ENCODE measurements around the gene VN1R4. TPM values are rescaled to one million over a fixed set of nuclear protein-coding genes. Genes with fewer than 3 reads are reported as not detected.

Gene VN1R4
- total RNA-seq, 1 experiment from 2014 or later = not detected

GRCh38 chr19:53275480-53275879 lies 8.0 kb upstream of the VN1R4 start:
- no peak overlapping the region for H2AFZ ChIP-seq (ENCODE audit: low read depth, low read length, poor library complexity, severe bottlenecking)
- H3K4me1 ChIP-seq (ENCODE audit: control insufficient read depth in 1 of 2, insufficient read depth in 2 of 2, low read length in 2 of 2) = no peaks in the 10 kb centered on the region
- H3K9ac ChIP-seq (ENCODE audit: low read length) = no peak overlapping the region
- H3K79me2 ChIP-seq (ENCODE audit: insufficient read depth, low read length) = no peaks in the 10 kb centered on the region
- no peaks in the 10 kb centered on the region for H4K20me1 ChIP-seq (ENCODE audit: insufficient read depth)
- peaks cover 0 to 4% of the 10 kb centered on the region in 2 experiments; a peak in 2 of 4 replicates for H3K9me3 ChIP-seq (ENCODE audit: control insufficient read depth in 1 of 2, insufficient read depth in 1 of 2, low read depth in 1 of 2, low read length in 2 of 2)
- no peaks in the 10 kb centered on the region for H3K27me3 ChIP-seq (ENCODE audit: insufficient read depth, low read length)
- no peak for DNase-seq (ENCODE audit: low read depth, low spot score)
- ATAC-seq = no peak
- H3K4me2 ChIP-seq (ENCODE audit: low read length) = no peak overlapping the region
- BruUV-seq (replicated peaks) = no TSS peak
- RAD21 ChIA-PET (ENCODE audit: low non-redundant PET in 1 of 2, low total read pairs in 2 of 2, uncharacterized antibody in 2 of 2, unreplicated experiment in 2 of 2) = no interaction called here
- intact Hi-C loops (cut with micrococcal nuclease) = no loop called here
- H3K36me3 ChIP-seq (ENCODE audit: control insufficient read depth in 1 of 2, insufficient read depth in 2 of 2, low read length in 2 of 2) = no peaks in the 10 kb centered on the region
- H3K9me2 ChIP-seq (ENCODE audit: insufficient read depth) = no peaks in the 10 kb centered on the region
- no peak overlapping the region for H3K4me3 ChIP-seq (replicated peaks in 1 of 2; ENCODE audit: low read depth in 1 of 2, low read length in 2 of 2)
- no peak overlapping the region for H3K27ac ChIP-seq (ENCODE audit: low read depth, low read length)
- TF ChIP-seq SRF (IDR thresholded peaks at IDR 0.05; ENCODE audit: low read depth) = no peak
- TF ChIP-seq, protein P1, sequence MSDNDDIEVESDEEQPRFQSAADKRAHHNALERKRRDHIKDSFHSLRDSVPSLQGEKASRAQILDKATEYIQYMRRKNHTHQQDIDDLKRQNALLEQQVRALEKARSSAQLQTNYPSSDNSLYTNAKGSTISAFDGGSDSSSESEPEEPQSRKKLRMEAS (IDR thresholded peaks at IDR 0.05) = no peak
- TF ChIP-seq CBX3 (IDR thresholded peaks at IDR 0.05; ENCODE audit: low read depth) = no peak
- TF ChIP-seq ZNF274 (IDR thresholded peaks at IDR 0.05; ENCODE audit: low read depth, low read length) = no peak
- no peak for TF ChIP-seq CEBPB (IDR thresholded peaks at IDR 0.05; ENCODE audit: low read depth)
- no peak for TF ChIP-seq ZFX (IDR thresholded peaks at IDR 0.05)
- no peak for TF ChIP-seq EZH2 (IDR thresholded peaks at IDR 0.05)
- TF ChIP-seq RAD21 (IDR thresholded peaks at IDR 0.05; ENCODE audit: low read depth) = no peak
- no peak for TF ChIP-seq SIN3A (IDR thresholded peaks at IDR 0.05; ENCODE audit: low read depth)
- no peak for TF ChIP-seq EGR1 (IDR thresholded peaks at IDR 0.05; ENCODE audit: low read depth)
- no peak for TF ChIP-seq CTCF (IDR thresholded peaks at IDR 0.05 in 2 of 3, conservative IDR thresholded peaks at IDR 0.05 in 1 of 3; ENCODE audit: borderline replicate concordance in 1 of 3, insufficient read depth in 1 of 3, low read depth in 2 of 3, low read length in 2 of 3)
- no peak for TF ChIP-seq ATF3 (IDR thresholded peaks at IDR 0.05)
- TF ChIP-seq FOSL1 (IDR thresholded peaks at IDR 0.05; ENCODE audit: low read depth) = no peak
- TF ChIP-seq ELF1 (IDR thresholded peaks at IDR 0.05; ENCODE audit: borderline replicate concordance, low read depth) = no peak
- TF ChIP-seq POLR2AphosphoS5 (IDR thresholded peaks at IDR 0.05; ENCODE audit: low read depth, low read length) = no peak
- TF ChIP-seq YY1 (IDR thresholded peaks at IDR 0.05; ENCODE audit: extremely low read depth, insufficient replicate concordance, low read depth, low read length) = no peak
- TF ChIP-seq, protein P2, sequence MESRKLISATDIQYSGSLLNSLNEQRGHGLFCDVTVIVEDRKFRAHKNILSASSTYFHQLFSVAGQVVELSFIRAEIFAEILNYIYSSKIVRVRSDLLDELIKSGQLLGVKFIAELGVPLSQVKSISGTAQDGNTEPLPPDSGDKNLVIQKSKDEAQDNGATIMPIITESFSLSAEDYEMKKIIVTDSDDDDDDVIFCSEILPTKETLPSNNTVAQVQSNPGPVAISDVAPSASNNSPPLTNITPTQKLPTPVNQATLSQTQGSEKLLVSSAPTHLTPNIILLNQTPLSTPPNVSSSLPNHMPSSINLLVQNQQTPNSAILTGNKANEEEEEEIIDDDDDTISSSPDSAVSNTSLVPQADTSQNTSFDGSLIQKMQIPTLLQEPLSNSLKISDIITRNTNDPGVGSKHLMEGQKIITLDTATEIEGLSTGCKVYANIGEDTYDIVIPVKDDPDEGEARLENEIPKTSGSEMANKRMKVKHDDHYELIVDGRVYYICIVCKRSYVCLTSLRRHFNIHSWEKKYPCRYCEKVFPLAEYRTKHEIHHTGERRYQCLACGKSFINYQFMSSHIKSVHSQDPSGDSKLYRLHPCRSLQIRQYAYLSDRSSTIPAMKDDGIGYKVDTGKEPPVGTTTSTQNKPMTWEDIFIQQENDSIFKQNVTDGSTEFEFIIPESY (IDR thresholded peaks at IDR 0.05; ENCODE audit: extremely low read depth, insufficient replicate concordance, low read length) = no peak
- TF ChIP-seq JUND (IDR thresholded peaks at IDR 0.05) = no peak
- CTCF ChIA-PET = no interaction called here
- POLR2A ChIA-PET = no interaction called here
